ENCODE results near the gene FLCN. TPM values are rescaled to one million over a fixed set of nuclear protein-coding genes. Genes with fewer than 3 reads are reported as not detected.

FLCN gene
- total and polyA plus RNA-seq, 5 donors from 2014 or later = 6.6 to 60.5 (median 8.0) TPM

DNA sequence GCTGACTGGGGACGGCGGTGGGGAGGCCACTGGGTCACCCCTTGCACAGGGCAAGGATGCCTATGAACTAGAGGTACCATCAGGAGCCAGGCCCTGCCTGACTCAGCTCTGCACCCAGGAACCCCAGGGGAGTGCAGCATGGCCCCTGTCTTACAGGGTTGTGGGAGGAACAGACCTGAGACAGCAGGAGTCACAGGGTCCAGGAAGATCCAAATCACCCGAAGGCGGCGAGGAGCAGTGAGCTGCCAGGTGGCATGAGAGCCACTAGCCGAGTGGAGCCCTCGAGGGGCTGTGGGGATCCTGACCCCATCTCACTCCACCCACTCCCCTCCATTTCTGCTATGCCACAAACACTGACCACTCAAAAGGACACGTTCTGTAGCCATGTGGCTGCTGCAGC lies 61.6 kb downstream of the FLCN start:
- Histone ChIP-seq H3K36me3 (ENCODE audit: control insufficient read depth, insufficient read depth, low read length) (peaks cover 45% of the 10 kb centered on the region), H3K4me1 (ENCODE audit: control insufficient read depth, insufficient read depth, low read length, poor library complexity, severe bottlenecking) (peaks cover 66% of the 10 kb centered on the region), H3K27me3 (ENCODE audit: control insufficient read depth, insufficient read depth, low read length) (no peaks in the 10 kb centered on the region), H3K27ac (ENCODE audit: insufficient read depth, low read length, poor library complexity, severe bottlenecking) (peak overlapping the region; percentile 90), H3K4me3 (ENCODE audit: low read depth, low read length) (peak overlapping the region; percentile 4), H3K9me3 (ENCODE audit: control insufficient read depth in 2 of 2, low read length in 2 of 2) (no peaks in the 10 kb centered on the region)
- peak overlapping the region in 2 of 4 donors; percentile 61 to 96 for H3K4me3 Mint-ChIP-seq
- peaks cover 22 to 90% (median 45%) of the 10 kb centered on the region in 4 donors for H3K4me1 Mint-ChIP-seq
- H3K27ac Mint-ChIP-seq = peak overlapping the region; percentile 48 to 99 (median 99)
- peaks cover 0 to 2% (median 0%) of the 10 kb centered on the region in 7 donors for H3K9me3 Mint-ChIP-seq
- no peaks in the 10 kb centered on the region for H3K27me3 Mint-ChIP-seq
- ATAC-seq (ENCODE audit: low read depth in 2 of 2) (no peak), DNase-seq (no peak)
- peaks cover 23% of the 10 kb centered on the region for H3K36me3 Mint-ChIP-seq

DNA sequence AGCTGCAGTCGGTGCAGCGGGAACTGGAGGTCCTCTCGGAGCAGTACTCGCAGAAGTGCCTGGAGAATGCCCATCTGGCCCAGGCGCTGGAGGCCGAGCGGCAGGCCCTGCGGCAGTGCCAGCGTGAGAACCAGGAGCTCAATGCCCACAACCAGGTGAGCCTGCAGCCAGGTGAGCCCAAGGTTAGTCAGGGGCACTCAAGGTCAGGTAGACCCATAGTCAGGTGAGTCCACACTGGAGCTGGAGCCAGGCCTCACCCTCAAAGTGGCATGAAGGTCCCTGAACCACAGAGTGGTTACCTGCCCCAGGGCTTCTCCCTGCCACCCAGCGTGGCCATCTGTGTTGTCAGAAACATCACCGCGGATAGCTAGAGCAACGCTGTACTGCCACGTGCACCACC lies 63.0 kb downstream of the FLCN start:
- ATAC-seq (ENCODE audit: low read depth in 2 of 2) (no peak), DNase-seq (no peak)
- Histone ChIP-seq H3K9me3 (ENCODE audit: control insufficient read depth in 2 of 2, low read length in 2 of 2) (no peaks in the 10 kb centered on the region), H3K4me3 (ENCODE audit: low read depth, low read length) (no peak overlapping the region), H3K27me3 (ENCODE audit: control insufficient read depth, insufficient read depth, low read length) (no peaks in the 10 kb centered on the region), H3K36me3 (ENCODE audit: control insufficient read depth, insufficient read depth, low read length) (peaks cover 45% of the 10 kb centered on the region), H3K27ac (ENCODE audit: insufficient read depth, low read length, poor library complexity, severe bottlenecking) (peak overlapping the region; percentile 90), H3K4me1 (ENCODE audit: control insufficient read depth, insufficient read depth, low read length, poor library complexity, severe bottlenecking) (peaks cover 54% of the 10 kb centered on the region)
- Mint-ChIP-seq H3K4me3 (peak overlapping the region in 2 of 4 donors; percentile 21 to 52), H3K27me3 (no peaks in the 10 kb centered on the region), H3K27ac (peak overlapping the region; percentile 88 to 99 (median 93)), H3K4me1 (peaks cover 19 to 87% (median 36%) of the 10 kb centered on the region in 4 donors), H3K9me3 (peaks cover 0 to 2% (median 0%) of the 10 kb centered on the region in 7 donors), H3K36me3 (peaks cover 18% of the 10 kb centered on the region)

DNA sequence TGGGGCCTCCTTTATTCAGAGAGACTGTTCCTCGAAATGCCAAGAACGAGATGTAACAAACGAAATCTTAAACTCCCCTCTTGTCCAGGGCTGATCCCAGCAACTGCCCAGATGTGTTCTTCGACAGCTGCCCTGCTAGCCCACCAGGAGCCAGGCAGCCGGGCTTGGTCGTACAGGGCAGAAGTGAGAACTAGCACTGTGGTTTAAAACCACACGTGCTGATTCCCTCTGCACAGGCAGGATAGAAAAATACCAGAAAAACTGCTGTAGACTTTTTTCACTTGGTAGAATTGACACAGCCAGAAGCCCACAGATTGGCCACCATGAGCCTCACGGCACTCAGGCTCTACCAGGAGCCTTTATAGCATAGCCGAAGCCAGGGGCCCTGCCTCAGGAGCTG lies 64.0 kb downstream of the FLCN start:
- peaks cover 22% of the 10 kb centered on the region for H3K36me3 Mint-ChIP-seq
- H3K9me3 Mint-ChIP-seq = peaks cover 0 to 2% (median 0%) of the 10 kb centered on the region in 7 donors
- peaks cover 50% of the 10 kb centered on the region for H3K4me1 ChIP-seq (ENCODE audit: control insufficient read depth, insufficient read depth, low read length, poor library complexity, severe bottlenecking)
- no peaks in the 10 kb centered on the region for H3K27me3 ChIP-seq (ENCODE audit: control insufficient read depth, insufficient read depth, low read length)
- peaks cover 45% of the 10 kb centered on the region for H3K36me3 ChIP-seq (ENCODE audit: control insufficient read depth, insufficient read depth, low read length)
- peaks cover 15 to 84% (median 34%) of the 10 kb centered on the region in 4 donors for H3K4me1 Mint-ChIP-seq
- H3K27ac Mint-ChIP-seq = peak overlapping the region; percentile 9 to 99 (median 59)
- H3K4me3 Mint-ChIP-seq = no peak overlapping the region
- no peak for ATAC-seq (ENCODE audit: low read depth in 2 of 2)
- DNase-seq = no peak
- no peaks in the 10 kb centered on the region for H3K9me3 ChIP-seq (ENCODE audit: control insufficient read depth in 2 of 2, low read length in 2 of 2)
- no peaks in the 10 kb centered on the region for H3K27me3 Mint-ChIP-seq
- peak overlapping the region; percentile 43 for H3K27ac ChIP-seq (ENCODE audit: insufficient read depth, low read length, poor library complexity, severe bottlenecking)
- no peak overlapping the region for H3K4me3 ChIP-seq (ENCODE audit: low read depth, low read length)

DNA sequence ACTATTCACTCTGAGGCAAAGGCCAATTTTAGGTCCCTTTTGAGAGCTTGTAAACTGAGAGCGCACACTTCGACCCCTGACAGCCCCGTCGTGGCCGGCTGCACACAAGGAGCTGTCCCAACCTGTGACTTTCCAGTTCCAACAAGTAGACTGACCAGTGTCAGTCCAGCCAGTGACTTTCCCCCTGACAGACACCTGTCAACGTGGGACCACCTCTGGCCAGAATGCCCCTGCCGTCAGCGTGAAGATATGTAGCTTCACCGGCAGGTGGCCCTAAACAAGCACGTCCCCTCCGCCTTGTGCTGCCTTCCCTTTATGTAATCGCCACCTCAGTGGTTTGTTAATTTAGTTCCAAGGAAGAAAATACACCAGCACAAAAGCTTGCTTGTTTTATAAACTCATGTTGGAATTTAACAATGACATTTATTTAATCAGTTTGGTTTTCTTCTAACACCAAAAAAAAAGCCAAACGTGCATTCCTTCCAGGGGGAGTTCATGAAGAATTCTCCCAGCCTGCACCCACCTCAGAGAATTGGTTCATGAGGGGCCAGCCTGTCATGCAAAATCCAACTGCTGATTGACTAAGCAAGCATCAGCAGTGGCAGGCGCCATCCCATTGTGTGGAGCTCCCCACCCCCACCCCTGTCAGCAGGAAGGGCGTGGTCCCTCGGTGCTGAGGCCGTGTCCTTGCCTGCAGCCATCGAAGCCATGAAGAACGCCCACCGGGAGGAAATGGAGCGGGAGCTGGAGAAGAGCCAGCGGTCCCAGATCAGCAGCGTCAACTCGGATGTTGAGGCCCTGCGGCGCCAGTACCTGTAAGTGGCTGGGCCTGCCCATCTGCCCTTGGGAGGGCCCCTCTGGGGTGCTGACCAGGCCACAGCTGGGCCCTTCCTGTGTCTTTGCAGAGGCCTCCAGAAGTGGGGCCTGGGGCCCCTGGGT lies 64.7 kb downstream of the FLCN start:
- H3K27ac ChIP-seq (ENCODE audit: insufficient read depth, low read length, poor library complexity, severe bottlenecking) = peak overlapping the region; percentile 43

DNA sequence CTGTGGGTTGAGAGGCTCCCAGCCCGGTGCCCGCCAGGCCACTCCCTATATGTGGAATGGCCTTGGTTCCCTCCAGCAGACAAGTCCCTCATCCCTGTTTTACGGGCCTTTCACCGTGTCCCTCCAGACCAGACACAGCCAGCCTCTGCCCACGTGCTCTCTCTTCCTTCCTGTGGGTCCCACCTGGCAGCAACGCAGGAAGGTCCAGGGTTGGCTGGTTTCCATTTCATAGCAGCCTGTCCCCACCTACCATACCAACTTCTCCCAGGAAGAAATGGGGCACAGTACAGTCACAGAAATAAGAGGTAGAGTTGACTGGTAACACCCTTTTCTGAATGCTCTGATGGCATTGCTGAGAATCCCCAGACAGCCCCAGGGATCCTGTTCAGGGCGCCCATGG lies 65.8 kb downstream of the FLCN start:
- Mint-ChIP-seq H3K36me3 (peaks cover 15% of the 10 kb centered on the region), H3K27me3 (no peaks in the 10 kb centered on the region), H3K4me1 (peaks cover 5 to 73% (median 24%) of the 10 kb centered on the region in 4 donors), H3K4me3 (peak overlapping the region in 3 of 4 donors; percentile 3 to 70 (median 38)), H3K27ac (peak overlapping the region; percentile 85 to 95 (median 85)), H3K9me3 (peaks cover 0 to 2% (median 0%) of the 10 kb centered on the region in 7 donors)
- DNase-seq = no peak
- no peaks in the 10 kb centered on the region for H3K9me3 ChIP-seq (ENCODE audit: control insufficient read depth in 2 of 2, low read length in 2 of 2)
- peak overlapping the region; percentile 33 for H3K27ac ChIP-seq (ENCODE audit: insufficient read depth, low read length, poor library complexity, severe bottlenecking)
- peaks cover 51% of the 10 kb centered on the region for H3K36me3 ChIP-seq (ENCODE audit: control insufficient read depth, insufficient read depth, low read length)
- ATAC-seq (ENCODE audit: low read depth in 2 of 2) = no peak
- H3K4me1 ChIP-seq (ENCODE audit: control insufficient read depth, insufficient read depth, low read length, poor library complexity, severe bottlenecking) = peaks cover 33% of the 10 kb centered on the region
- no peak overlapping the region for H3K4me3 ChIP-seq (ENCODE audit: low read depth, low read length)
- H3K27me3 ChIP-seq (ENCODE audit: control insufficient read depth, insufficient read depth, low read length) = no peaks in the 10 kb centered on the region

More for the DNA sequence above, 64.7 kb downstream of the FLCN start:
- H3K36me3 ChIP-seq (ENCODE audit: control insufficient read depth, insufficient read depth, low read length) = peaks cover 50% of the 10 kb centered on the region
- no peaks in the 10 kb centered on the region for H3K9me3 ChIP-seq (ENCODE audit: control insufficient read depth in 2 of 2, low read length in 2 of 2)
- Mint-ChIP-seq H3K27ac (peak overlapping the region; percentile 9 to 99 (median 59)), H3K27me3 (no peaks in the 10 kb centered on the region), H3K4me3 (peak overlapping the region in 1 of 4 donors; percentile 85), H3K4me1 (peaks cover 10 to 78% (median 29%) of the 10 kb centered on the region in 4 donors), H3K36me3 (peaks cover 19% of the 10 kb centered on the region), H3K9me3 (peaks cover 0 to 2% (median 0%) of the 10 kb centered on the region in 7 donors)
- no peak overlapping the region for H3K4me3 ChIP-seq (ENCODE audit: low read depth, low read length)
- no peaks in the 10 kb centered on the region for H3K27me3 ChIP-seq (ENCODE audit: control insufficient read depth, insufficient read depth, low read length)
- DNase-seq = peak in 1 of 3 donors; percentile 28
- H3K4me1 ChIP-seq (ENCODE audit: control insufficient read depth, insufficient read depth, low read length, poor library complexity, severe bottlenecking) = peaks cover 43% of the 10 kb centered on the region
- no peak for ATAC-seq (ENCODE audit: low read depth in 2 of 2)

DNA sequence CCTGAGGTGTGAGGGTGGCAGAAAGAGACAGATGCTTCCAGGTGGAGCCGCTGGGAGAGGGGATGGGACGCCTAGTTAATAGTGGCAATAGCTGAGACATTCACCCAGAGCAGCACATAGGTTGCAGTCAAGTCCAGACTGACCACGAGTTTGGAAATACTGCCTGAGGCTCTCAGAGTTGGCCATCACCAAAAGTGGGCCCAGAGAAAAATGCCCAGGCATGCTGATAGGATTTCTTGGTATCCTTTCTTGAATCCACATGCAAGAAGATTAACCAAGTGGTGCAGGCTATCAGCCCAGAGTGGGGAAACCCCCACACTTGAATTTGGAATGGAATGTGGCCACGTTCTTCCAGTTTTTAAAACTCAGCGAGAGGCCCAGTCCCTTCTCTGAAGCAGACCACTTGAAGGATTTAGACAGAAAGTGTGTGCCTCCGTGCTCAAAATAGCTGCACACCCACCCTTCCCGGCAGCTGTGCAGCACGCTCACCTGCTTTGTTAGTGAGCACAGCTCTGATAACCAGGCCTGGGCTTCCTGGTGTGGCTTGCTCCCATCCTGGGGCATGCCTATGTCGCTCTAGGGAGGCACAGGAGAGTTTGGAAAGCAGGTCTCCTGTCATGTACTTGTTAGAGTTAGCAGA lies 66.5 kb downstream of the FLCN start:
- Histone ChIP-seq H3K27ac (ENCODE audit: insufficient read depth, low read length, poor library complexity, severe bottlenecking) (no peak overlapping the region), H3K4me1 (ENCODE audit: control insufficient read depth, insufficient read depth, low read length, poor library complexity, severe bottlenecking) (peaks cover 25% of the 10 kb centered on the region), H3K27me3 (ENCODE audit: control insufficient read depth, insufficient read depth, low read length) (no peaks in the 10 kb centered on the region), H3K4me3 (ENCODE audit: low read depth, low read length) (no peak overlapping the region), H3K36me3 (ENCODE audit: control insufficient read depth, insufficient read depth, low read length) (peaks cover 52% of the 10 kb centered on the region), H3K9me3 (ENCODE audit: control insufficient read depth in 2 of 2, low read length in 2 of 2) (no peaks in the 10 kb centered on the region)
- H3K4me1 Mint-ChIP-seq = peaks cover 5 to 65% (median 20%) of the 10 kb centered on the region in 4 donors
- H3K36me3 Mint-ChIP-seq = peaks cover 15% of the 10 kb centered on the region
- peak overlapping the region; percentile 48 to 85 (median 85) for H3K27ac Mint-ChIP-seq
- H3K4me3 Mint-ChIP-seq = peak overlapping the region in 1 of 4 donors; percentile 29
- DNase-seq (no peak), ATAC-seq (ENCODE audit: low read depth in 2 of 2) (no peak)
- peaks cover 0 to 2% (median 0%) of the 10 kb centered on the region in 7 donors for H3K9me3 Mint-ChIP-seq
- H3K27me3 Mint-ChIP-seq = no peaks in the 10 kb centered on the region

DNA sequence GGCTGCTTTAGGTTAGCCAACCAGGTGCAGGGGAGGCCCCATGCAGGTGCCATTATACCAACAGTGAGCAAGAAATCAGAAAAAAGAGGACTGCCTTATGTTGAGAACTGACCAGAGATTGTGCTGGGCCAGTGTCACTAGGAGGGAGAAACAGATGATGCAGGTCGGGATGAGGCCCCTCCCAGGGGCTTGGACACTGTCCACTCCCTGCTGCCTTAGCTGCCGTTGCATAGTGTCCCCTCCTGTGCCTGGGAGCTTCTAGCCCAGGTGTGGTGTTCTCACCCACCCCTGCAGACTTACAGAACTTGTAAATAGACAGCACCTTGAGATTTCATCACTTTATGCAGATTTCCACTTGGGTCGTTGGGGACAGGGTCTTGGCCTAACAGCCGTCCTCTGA lies 67.6 kb downstream of the FLCN start:
- Mint-ChIP-seq H3K4me1 (peaks cover 5 to 56% (median 18%) of the 10 kb centered on the region in 4 donors), H3K36me3 (peaks cover 22% of the 10 kb centered on the region), H3K27ac (peak overlapping the region; percentile 5 to 87 (median 85)), H3K9me3 (peaks cover 0 to 2% (median 0%) of the 10 kb centered on the region in 7 donors), H3K27me3 (no peaks in the 10 kb centered on the region), H3K4me3 (no peak overlapping the region)
- Histone ChIP-seq H3K4me1 (ENCODE audit: control insufficient read depth, insufficient read depth, low read length, poor library complexity, severe bottlenecking) (peaks cover 17% of the 10 kb centered on the region), H3K36me3 (ENCODE audit: control insufficient read depth, insufficient read depth, low read length) (peaks cover 55% of the 10 kb centered on the region), H3K4me3 (ENCODE audit: low read depth, low read length) (no peak overlapping the region), H3K27me3 (ENCODE audit: control insufficient read depth, insufficient read depth, low read length) (no peaks in the 10 kb centered on the region), H3K9me3 (ENCODE audit: control insufficient read depth in 2 of 2, low read length in 2 of 2) (no peaks in the 10 kb centered on the region), H3K27ac (ENCODE audit: insufficient read depth, low read length, poor library complexity, severe bottlenecking) (no peak overlapping the region)
- ATAC-seq (ENCODE audit: low read depth in 2 of 2) (no peak), DNase-seq (no peak)

All from CD4-positive, CD25-positive, alpha-beta regulatory T cell (primary cell).